Peyer's patch (tissue), 4 donors: ENCODE measurements around the gene NEAT1. TPM values are rescaled to one million over a fixed set of nuclear protein-coding genes. Genes with fewer than 3 reads are reported as not detected.

Experiments used
- DNase-seq, 3 donors: peaks; one replicate each; pipeline ENCODE4 v3.0.0-alpha.2; 2017 to 2019
- H3K27ac ChIP-seq, 4 donors: fragments of 200-600 bp; sonication (generic); one replicate each; pipeline ENCODE4 v1.5.1; 2016 to 2019
- H3K27me3 ChIP-seq, 2 donors: fragments of 200-600 bp; sonication (generic); one replicate each; pipeline ENCODE4 v1.5.1; 2019
- H3K36me3 ChIP-seq, 3 donors: fragments of 200-600 bp; sonication (generic); one replicate each; pipeline ENCODE4 v1.5.1; 2016 to 2019
- H3K4me1 ChIP-seq, 4 donors: fragments of 200-600 bp; sonication (generic); one replicate each; pipeline ENCODE4 v1.5.1; 2016 to 2019
- H3K4me3 ChIP-seq, 4 donors: fragments of 200-600 bp; sonication (generic); 1 replicate in 3 of 4; 2 replicates in 1 of 4; pipeline ENCODE4 v1.5.1; 2016 to 2019; ENCODE audit warnings: mild to moderate bottlenecking in 1 of 4
- H3K9me3 ChIP-seq, 4 donors: fragments of 200-600 bp; sonication (generic); one replicate each; pipeline ENCODE4 v1.5.1; 2016 to 2019; ENCODE audit warnings: mild to moderate bottlenecking in 1 of 4
- POLR2A ChIP-seq, 2 donors: fragments of 450-650 bp; IDR thresholded peaks; one replicate each; pipeline ENCODE4 v1.5.1; 2017; ENCODE audit warnings: antibody characterized with exemption in 2 of 2, mild to moderate bottlenecking in 2 of 2, moderate library complexity in 2 of 2
- total RNA-seq, 4 donors: library from RNA; depleted of rRNA; stranded (reverse); fragments of >200 nt; gene quantifications; one replicate each; pipeline ENCODE4 v1.1.0, GENCODE V29; 2016
- TF ChIP-seq, protein P1 (sequence below), 6 experiments: fragments of 450-650 bp in 4 of 6; fragments of 200-600 bp in 2 of 6; sonication (generic) in 1 of 6; IDR thresholded peaks; one replicate each; pipeline ENCODE4 v1.5.1; 2017 to 2019; ENCODE audit warnings: antibody characterized with exemption in 6 of 6, mild to moderate bottlenecking in 3 of 6, moderate library complexity in 1 of 6

Gene NEAT1
- total RNA-seq, 4 donors from 2014 or later, result 705 to 1,411 (median 1,064) TPM

DNA sequence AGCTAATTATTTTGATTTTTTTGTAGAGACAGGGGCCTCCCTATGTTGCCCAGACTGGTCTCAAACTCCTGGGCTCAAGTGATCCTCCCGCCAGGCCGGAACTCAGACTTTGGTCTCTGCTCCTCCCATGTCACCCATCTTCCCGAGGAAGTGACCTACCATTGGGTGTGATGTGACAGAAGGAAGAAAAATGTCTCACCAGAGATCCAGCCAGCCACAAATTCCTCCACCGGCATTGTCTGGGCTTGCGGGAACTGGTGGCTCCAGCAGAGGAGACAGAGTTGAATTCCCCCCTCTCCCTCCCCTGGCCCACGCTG is 40.9 kb upstream of the NEAT1 start:
- peak in 1 of 2 donors; percentile 54 for TF ChIP-seq POLR2A (IDR thresholded peaks at IDR 0.05)
- TF ChIP-seq, protein P1, sequence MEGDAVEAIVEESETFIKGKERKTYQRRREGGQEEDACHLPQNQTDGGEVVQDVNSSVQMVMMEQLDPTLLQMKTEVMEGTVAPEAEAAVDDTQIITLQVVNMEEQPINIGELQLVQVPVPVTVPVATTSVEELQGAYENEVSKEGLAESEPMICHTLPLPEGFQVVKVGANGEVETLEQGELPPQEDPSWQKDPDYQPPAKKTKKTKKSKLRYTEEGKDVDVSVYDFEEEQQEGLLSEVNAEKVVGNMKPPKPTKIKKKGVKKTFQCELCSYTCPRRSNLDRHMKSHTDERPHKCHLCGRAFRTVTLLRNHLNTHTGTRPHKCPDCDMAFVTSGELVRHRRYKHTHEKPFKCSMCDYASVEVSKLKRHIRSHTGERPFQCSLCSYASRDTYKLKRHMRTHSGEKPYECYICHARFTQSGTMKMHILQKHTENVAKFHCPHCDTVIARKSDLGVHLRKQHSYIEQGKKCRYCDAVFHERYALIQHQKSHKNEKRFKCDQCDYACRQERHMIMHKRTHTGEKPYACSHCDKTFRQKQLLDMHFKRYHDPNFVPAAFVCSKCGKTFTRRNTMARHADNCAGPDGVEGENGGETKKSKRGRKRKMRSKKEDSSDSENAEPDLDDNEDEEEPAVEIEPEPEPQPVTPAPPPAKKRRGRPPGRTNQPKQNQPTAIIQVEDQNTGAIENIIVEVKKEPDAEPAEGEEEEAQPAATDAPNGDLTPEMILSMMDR (IDR thresholded peaks at IDR 0.05), result no peak
- peak overlapping the region; percentile 97 to 99 (median 98) for H3K27ac ChIP-seq
- no peaks in the 10 kb centered on the region for H3K27me3 ChIP-seq
- H3K36me3 ChIP-seq, result no peaks in the 10 kb centered on the region
- no peaks in the 10 kb centered on the region for H3K9me3 ChIP-seq
- H3K4me3 ChIP-seq, result peak overlapping the region; percentile 40 to 62 (median 52)
- peaks cover 12 to 75% (median 20%) of the 10 kb centered on the region in 4 donors for H3K4me1 ChIP-seq
- DNase-seq, result no peak

DNA sequence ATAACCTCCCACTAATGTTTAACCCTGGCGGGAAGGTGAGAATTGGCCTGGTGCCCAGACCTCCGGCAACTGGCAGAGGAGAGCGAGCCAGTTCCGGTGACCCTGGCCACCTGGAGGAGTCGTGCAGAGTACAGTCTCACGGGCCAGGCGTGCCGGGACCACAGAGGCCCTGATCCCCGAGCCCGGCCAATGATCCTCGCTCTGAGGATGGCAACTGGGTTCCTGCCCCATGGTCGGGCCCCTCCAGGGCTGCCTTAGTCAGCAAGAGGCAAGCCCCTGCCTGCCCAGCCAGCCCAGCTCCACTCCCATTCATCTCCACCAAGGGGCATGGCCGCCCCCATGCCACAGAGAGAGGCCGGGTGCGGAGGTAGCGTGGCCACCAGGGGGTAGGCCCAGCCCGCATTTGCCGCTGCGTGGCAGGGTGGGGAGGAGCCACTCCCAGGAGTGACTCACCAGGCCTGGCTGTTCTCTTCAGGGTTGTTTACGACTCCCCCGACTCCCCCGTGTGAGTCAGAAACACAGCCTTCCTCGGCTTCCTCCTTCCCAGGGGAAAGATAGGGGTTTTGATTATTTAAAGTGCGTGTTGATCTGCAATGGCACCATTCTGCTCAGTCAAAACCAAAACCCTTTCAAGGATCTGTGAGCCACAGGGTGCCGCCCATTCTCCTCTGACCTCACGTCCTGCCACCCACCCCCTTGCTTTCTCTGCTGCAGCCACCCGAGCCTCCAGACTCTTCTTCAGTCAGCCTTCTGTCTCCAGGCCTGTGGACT is 40.4 kb upstream of the NEAT1 start, which contains the start of gene SLC25A45:
Gene SLC25A45, minus strand, starts transcription at position 614 of the 771 bp plus-strand sequence. CDS start 695 bp downstream, outside the sequence.
- TF ChIP-seq POLR2A (IDR thresholded peaks at IDR 0.05), result peak; percentile 17 to 73
- TF ChIP-seq, protein P1 (IDR thresholded peaks at IDR 0.05), result peak; percentile 77 to 99 (median 97)

DNA sequence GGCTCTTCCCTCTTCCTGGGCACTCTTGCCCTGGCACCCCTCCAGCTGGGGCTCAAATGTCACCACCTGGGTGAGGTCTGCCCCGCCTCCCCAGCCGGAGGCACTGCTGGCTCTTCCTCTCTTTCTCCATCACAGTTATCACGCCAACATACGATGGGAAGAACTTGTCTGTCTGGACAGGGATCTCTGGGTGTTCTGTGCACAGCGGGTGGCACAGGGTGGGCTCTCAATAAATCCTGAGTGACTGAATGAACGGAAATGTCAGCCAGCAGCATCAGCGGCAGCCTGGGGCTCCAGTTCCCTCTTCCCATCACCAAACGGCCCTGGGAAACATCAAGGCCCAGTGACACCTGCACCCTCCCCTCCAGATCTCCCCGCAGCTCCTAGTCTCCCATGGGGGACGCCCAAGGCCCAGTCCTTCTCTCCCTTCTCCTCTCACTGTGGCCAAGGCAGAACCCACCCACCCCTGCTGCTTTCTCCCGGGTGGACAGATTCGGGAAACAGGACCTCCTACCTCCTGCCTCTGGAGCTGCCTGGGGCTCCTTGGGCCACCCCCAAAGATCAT is 39.7 kb upstream of the NEAT1 start:
- TF ChIP-seq, protein P1 (IDR thresholded peaks at IDR 0.05), result no peak
- peak in 1 of 2 donors; percentile 61 for TF ChIP-seq POLR2A (IDR thresholded peaks at IDR 0.05)
- peak in 1 of 3 donors; percentile 92 for DNase-seq
- Histone ChIP-seq H3K36me3 (no peaks in the 10 kb centered on the region), H3K4me1 (peaks cover 12 to 82% (median 24%) of the 10 kb centered on the region in 4 donors), H3K27ac (peak overlapping the region; percentile 97 to 99 (median 98)), H3K27me3 (no peaks in the 10 kb centered on the region), H3K4me3 (peak overlapping the region; percentile 40 to 62 (median 52)), H3K9me3 (no peaks in the 10 kb centered on the region)

More for the DNA sequence above, 40.4 kb upstream of the NEAT1 start, which contains the start of gene SLC25A45:
- Histone ChIP-seq H3K27ac (peak within 1 kb of the TSS; percentile 97 to 99 (median 98)), H3K4me3 (peak within 1 kb of the TSS; percentile 40 to 62 (median 52)), H3K4me1 (peaks cover 12 to 77% (median 21%) of the 10 kb centered on the region in 4 donors), H3K9me3 (no peaks in the 10 kb centered on the region), H3K27me3 (no peaks in the 10 kb centered on the region), H3K36me3 (no peaks in the 10 kb centered on the region)
- DNase-seq, result peak; percentile 89 to 96 (median 94)

DNA sequence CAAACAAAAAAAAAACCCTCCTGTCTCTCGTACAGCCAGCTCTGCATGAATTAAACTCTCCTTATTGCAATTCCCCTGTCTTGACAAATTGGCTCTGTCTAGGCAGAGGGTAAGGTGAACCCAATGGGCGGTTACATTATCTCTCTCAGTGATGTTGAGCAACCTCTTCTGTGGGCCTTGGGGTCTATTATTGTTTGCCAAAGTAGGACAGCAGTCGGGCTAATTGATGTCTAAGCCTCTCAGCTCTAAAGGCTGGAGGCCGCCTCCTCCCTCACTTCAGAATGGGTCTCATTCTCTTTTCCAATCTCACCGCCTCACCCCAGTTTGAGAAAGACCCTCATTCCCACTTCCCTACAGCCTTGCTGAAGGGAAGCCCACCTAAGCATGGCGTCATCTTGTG is 38.8 kb upstream of the NEAT1 start:
- Histone ChIP-seq H3K4me1 (peaks cover 13 to 82% (median 29%) of the 10 kb centered on the region in 4 donors), H3K4me3 (no peak overlapping the region), H3K36me3 (no peaks in the 10 kb centered on the region), H3K27ac (peak overlapping the region; percentile 97 to 99 (median 98)), H3K9me3 (no peaks in the 10 kb centered on the region), H3K27me3 (no peaks in the 10 kb centered on the region)
- TF ChIP-seq POLR2A (IDR thresholded peaks at IDR 0.05), result no peak
- TF ChIP-seq, protein P1 (IDR thresholded peaks at IDR 0.05), result no peak
- DNase-seq, result no peak

DNA sequence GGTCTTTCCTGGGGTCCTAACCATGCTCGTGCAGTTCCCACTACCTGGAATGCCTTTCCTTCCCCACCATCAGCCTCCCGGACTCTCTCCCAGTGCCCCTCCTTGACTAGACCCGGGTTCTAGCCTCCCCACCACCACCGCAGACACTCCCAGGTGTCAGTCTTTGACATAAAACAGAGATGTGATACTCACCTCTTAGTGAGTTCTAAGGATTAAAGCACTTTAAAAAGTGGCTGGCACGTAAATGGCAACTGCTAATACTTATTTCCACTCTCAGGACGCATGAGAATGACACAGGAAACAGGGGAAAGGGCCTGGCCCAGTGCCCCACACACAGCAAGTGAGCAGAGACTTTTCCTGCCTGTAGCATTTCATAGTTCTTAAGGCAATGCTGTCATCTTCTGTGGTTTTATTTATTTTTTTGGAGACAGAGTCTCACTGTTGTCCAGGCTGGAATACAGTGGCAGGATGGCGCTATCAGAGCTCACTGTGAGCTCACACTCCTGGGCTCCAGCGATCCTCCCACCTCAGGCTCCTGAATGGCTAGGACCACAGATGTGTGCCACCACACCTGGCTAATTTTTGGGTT is 38.2 kb upstream of the NEAT1 start:
- Histone ChIP-seq H3K9me3 (no peaks in the 10 kb centered on the region), H3K36me3 (peaks cover 0 to 1% (median 0%) of the 10 kb centered on the region in 3 donors), H3K27ac (peak overlapping the region; percentile 97 to 99 (median 98)), H3K4me3 (no peak overlapping the region), H3K27me3 (no peaks in the 10 kb centered on the region), H3K4me1 (peaks cover 9 to 83% (median 32%) of the 10 kb centered on the region in 4 donors)
- TF ChIP-seq, protein P1 (IDR thresholded peaks at IDR 0.05), result no peak
- TF ChIP-seq POLR2A (IDR thresholded peaks at IDR 0.05), result no peak
- no peak for DNase-seq
